HepG2 (cell line): Measurements from ENCODE around the gene RERE. TPM values are rescaled to one million over a fixed set of nuclear protein-coding genes. Genes with fewer than 3 reads are reported as not detected.

Experiments
- ATAC-seq: fragments of 200-7000 bp; cut with Tn5 transposase; 3 replicates; pipeline ENCODE4 v1.9.1; 2020; ENCODE audit warnings: mild to moderate bottlenecking, moderate library complexity
- BruUV-seq: library from RNA; stranded (reverse); fragments of 400-500 nt; replicated peaks from 2 replicates; lab custom pipeline; 2021; lab: Mats Ljungman, UMichigan
- CTCF ChIA-PET: fragments of 300-600 bp; formaldehyde crosslinking; extraction: SDS; loops from one replicate; lab custom pipeline; 2021; ENCODE audit warnings: low total read pairs, inconsistent platforms, low intra/inter-chr PET ratio; lab: Yijun Ruan, JAX
- POLR2A ChIA-PET: fragments of 350-600 bp; sonication (Branson Sonifier 250); formaldehyde crosslinking; loops from one replicate; lab custom pipeline; 2020; ENCODE audit warnings: antibody characterized with exemption, inconsistent platforms; lab: Yijun Ruan, JAX
- DNase-seq: peaks from one replicate; pipeline ENCODE4 v3.0.0-alpha.2; 2015; ENCODE audit warnings: low spot score
- FAIRE-seq: peaks from 3 replicates; lab custom pipeline; 2011; peaks lifted over from hg19 to GRCh38; lab: Jason Lieb, UNC
- H2AFZ ChIP-seq: one replicate; pipeline ENCODE4 v1.6.1; 2011; ENCODE audit warnings: low read length, inconsistent platforms
- H3K27ac ChIP-seq: fragments of 300-600 bp; 3 replicates; pipeline ENCODE4 v1.8.0; 2011; ENCODE audit warnings: mixed run types, mild to moderate bottlenecking, mixed read lengths, low read length, inconsistent platforms; ENCODE audit not compliant: insufficient read depth; ENCODE audit errors: extremely low read length
- H3K27me3 ChIP-seq, 2 experiments: fragments of 200-600 bp in 1 of 2; 2 replicates in 1 of 2; 3 replicates in 1 of 2; pipeline versions ENCODE4 v1.6.0 to v1.8.0; 2011; ENCODE audit warnings: low read length in 2 of 2, mild to moderate bottlenecking in 2 of 2, moderate library complexity in 2 of 2, inconsistent platforms in 1 of 2; ENCODE audit not compliant: insufficient read depth in 2 of 2, control insufficient read depth in 1 of 2
- H3K36me3 ChIP-seq, 2 experiments: fragments of 200-600 bp in 1 of 2; replicated peaks in 1 of 2; 2 replicates in 1 of 2; 3 replicates in 1 of 2; pipeline versions ENCODE4 v1.5.1 to v1.8.0; 2011; ENCODE audit warnings: low read length in 2 of 2, inconsistent platforms in 1 of 2; ENCODE audit not compliant: insufficient read depth in 2 of 2, control insufficient read depth in 1 of 2
- H3K4me1 ChIP-seq: 2 replicates; pipeline ENCODE4 v1.5.1; 2012; ENCODE audit warnings: low read length, inconsistent platforms; ENCODE audit not compliant: insufficient read depth
- H3K4me2 ChIP-seq: 2 replicates; pipeline ENCODE4 v1.6.0; 2011; ENCODE audit warnings: low read depth, low read length, inconsistent platforms
- H3K4me3 ChIP-seq, 3 experiments: fragments of 200-600 bp in 1 of 3; sonication (generic), shearing (Covaris generic) in 1 of 3; replicated peaks in 1 of 3; 2 replicates each; pipeline ENCODE4 v1.5.1; 2011 to 2016; ENCODE audit warnings: low read length in 3 of 3, inconsistent platforms in 2 of 3, low read depth in 2 of 3, mild to moderate bottlenecking in 2 of 3, control low read depth in 1 of 3, mixed read lengths in 1 of 3; ENCODE audit not compliant: insufficient read depth in 1 of 3
- H3K79me2 ChIP-seq: one replicate; pipeline ENCODE4 v1.6.1; 2011; ENCODE audit warnings: low read length, inconsistent platforms; ENCODE audit not compliant: insufficient read depth
- H3K9ac ChIP-seq: 2 replicates; pipeline ENCODE4 v1.6.0; 2011; ENCODE audit warnings: mild to moderate bottlenecking, low read depth, low read length, inconsistent platforms; ENCODE audit not compliant: insufficient read depth
- H3K9me3 ChIP-seq: 2 replicates; pipeline ENCODE4 v1.5.1; 2012; ENCODE audit warnings: mild to moderate bottlenecking, low read length
- H4K20me1 ChIP-seq: 2 replicates; pipeline ENCODE4 v1.6.0; 2011; ENCODE audit warnings: inconsistent platforms, mild to moderate bottlenecking, low read length, moderate library complexity; ENCODE audit not compliant: insufficient read depth
- GABPB1 ChIP-seq: IDR thresholded peaks from 2 replicates; pipeline ENCODE4 v1.6.1; 2016; ENCODE audit warnings: mild to moderate bottlenecking, missing genetic modification reagents, moderate library complexity, missing compliant biosample characterization
- TRIM22 ChIP-seq: fragments of 450-650 bp; IDR thresholded peaks from 2 replicates; pipeline ENCODE4 v1.6.1; 2017
- ZBTB21 ChIP-seq: sonication (generic); formaldehyde crosslinking; IDR thresholded peaks from 2 replicates; pipeline ENCODE4 v1.4.0; 2020; ENCODE audit warnings: missing genetic modification reagents
- ZNF646 ChIP-seq: sonication (generic); formaldehyde crosslinking; IDR thresholded peaks from 2 replicates; pipeline ENCODE4 v1.9.0; 2021; ENCODE audit warnings: mild to moderate bottlenecking, missing genetic modification reagents
- ZNF709 ChIP-seq: sonication (generic); formaldehyde crosslinking; IDR thresholded peaks from 2 replicates; pipeline ENCODE4 v1.5.0; 2020; ENCODE audit warnings: mild to moderate bottlenecking, missing genetic modification reagents
- WGBS: methylation state at CpG from one replicate; pipeline ENCODE4 v1.1.6; 2017; ENCODE audit warnings: low lambda C conversion rate; 5-methylcytosine and 5-hydroxymethylcytosine counted together
- in situ Hi-C: cut with HindIII; loops from 2 replicates; pipeline ENCODE4 v1.10.0; 2017; ENCODE audit warnings: low pct_unique_long_range_greater_than_20kb; ENCODE audit not compliant: extremely low pct_ligation_motif_present
- intact Hi-C: fragments of 100-400 bp; cut with micrococcal nuclease; formaldehyde crosslinking; loops from one replicate; pipeline ENCODE4 v1.10.0; 2022; ENCODE audit not compliant: unreplicated experiment
- polyA plus RNA-seq, 8 experiments: library from polyadenylated mRNA; depleted of rRNA in 3 of 8; stranded (reverse) in 7 of 8; unstranded in 1 of 8; fragments of >200 nt; fragmentation: Illumina TruSeq in 4 of 8; extraction: Trizol in 4 of 8; gene quantifications; 2 replicates each; pipeline versions ENCODE4 v1.2.1 to v1.2.3, GENCODE V29; 2011 to 2016; ENCODE audit warnings: low read depth in 4 of 8, missing spikeins in 1 of 8, mixed read lengths in 1 of 8; ENCODE audit not compliant: insufficient read depth in 1 of 8
- total RNA-seq, 5 experiments: library from RNA; depleted of rRNA; stranded (reverse); fragments of >200 nt; fragmentation: Illumina TruSeq; extraction: Trizol; gene quantifications; 2 replicates each; pipeline ENCODE4 v1.2.3, GENCODE V29; 2016; ENCODE audit warnings: low read depth in 1 of 5

Gene RERE
- total and polyA plus RNA-seq, 2 of the 13 experiments (the other 11 are each of a cell fraction or from before 2014, with no cell fraction given): 18.3 to 21.9 TPM

GRCh38 chr1:8373125-8373524, 444.3 kb downstream of the RERE start (continued):
- no peak for TF ChIP-seq TRIM22
- TF ChIP-seq ZBTB21: no peak

GRCh38 chr1:8371372-8371991, 446.0 kb downstream of the RERE start:
- DNase-seq (no peak), FAIRE-seq (no peak), ATAC-seq (no peak; the same call in 2 of the 3 replicates)
- BruUV-seq: no TSS peak
- no peak overlapping the region for H3K27ac ChIP-seq
- peaks cover 48% of the 10 kb centered on the region for H3K4me1 ChIP-seq
- no peak overlapping the region for H3K4me3 ChIP-seq
- H3K9ac ChIP-seq: no peak overlapping the region
- H2AFZ ChIP-seq: no peak overlapping the region
- peaks cover 62% of the 10 kb centered on the region for H4K20me1 ChIP-seq
- H3K4me2 ChIP-seq: no peak overlapping the region
- H3K9me3 ChIP-seq: no peaks in the 10 kb centered on the region
- ChIA-PET CTCF (no interaction called here), POLR2A (no interaction called here)
- peaks cover 37% of the 10 kb centered on the region for H3K79me2 ChIP-seq
- H3K27me3 ChIP-seq: no peaks in the 10 kb centered on the region
- H3K36me3 ChIP-seq: peaks cover 25 to 56% of the 10 kb centered on the region in 2 experiments
- 83% methylated on average over 6 of the region's 9 CpGs for WGBS
- TF ChIP-seq GABPB1 (CRISPR knock-in tag) (no peak), ZNF709 (CRISPR knock-in tag) (no peak), ZNF646 (CRISPR knock-in tag) (no peak)
- in situ Hi-C loops (no loop called here), intact Hi-C loops (loop anchor here (10.0 kb wide), 1 partner anchor 333 kb away; no protein-coding TSS in a partner anchor)
